ENCODE data around the gene PPP4R3B.

The PPP4R3B gene

DNA sequence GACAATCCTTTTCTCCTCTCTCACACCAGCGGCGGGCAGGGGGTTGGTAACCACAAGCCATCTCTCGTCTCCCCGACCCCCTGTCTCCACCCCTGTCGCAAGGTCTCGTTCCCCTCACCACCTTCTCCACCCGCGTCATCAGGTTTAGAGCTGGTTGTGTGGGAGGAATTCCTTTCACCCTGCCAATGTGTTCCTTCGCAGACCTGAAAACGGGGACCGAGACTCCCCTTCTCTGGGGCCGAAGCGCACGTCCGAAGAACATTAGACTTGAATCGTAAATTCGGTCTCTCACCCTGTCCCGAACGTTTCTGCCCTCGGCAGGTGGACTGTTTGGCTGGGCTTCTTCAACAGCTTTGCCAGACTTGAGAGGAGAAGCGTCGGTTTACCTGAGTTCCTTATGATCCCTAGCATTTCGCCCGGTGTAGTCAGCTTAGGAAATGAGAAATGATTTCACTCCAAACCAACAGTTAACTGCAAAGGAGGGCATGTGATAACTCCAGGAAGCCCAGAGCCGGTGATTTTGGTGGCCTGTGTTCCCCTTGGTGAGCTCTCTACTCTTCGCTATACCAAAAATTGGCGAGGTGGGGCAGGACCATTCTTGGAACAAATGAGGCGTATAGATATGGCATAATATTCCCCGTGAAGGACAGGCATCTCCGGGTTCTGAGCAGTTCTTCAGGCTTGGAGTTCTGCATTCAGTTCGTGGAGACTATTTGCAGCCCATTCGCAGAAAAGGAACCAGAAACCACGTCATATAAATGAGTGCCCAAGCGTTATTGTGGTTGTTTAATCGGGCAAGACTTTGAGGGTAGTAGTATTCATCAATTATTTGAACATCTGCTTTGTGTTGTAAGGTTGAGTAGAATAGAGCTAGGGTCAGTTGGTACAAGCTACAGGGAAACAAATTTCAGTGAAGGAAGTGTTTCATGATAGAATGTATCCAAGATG is 97.2 kb downstream of the PPP4R3B start:
- Histone ChIP-seq H3K4me3 (replicated peaks; ENCODE audit: low read depth, low read length) (peak overlapping the region; percentile 82), H3K36me3 (ENCODE audit: control insufficient read depth, insufficient read depth, low read length) (peaks cover under 1% of the 10 kb centered on the region; the same call in 1 of the 2 replicates), H3K27me3 (replicated peaks; ENCODE audit: control insufficient read depth, insufficient read depth, low read length) (no peaks in the 10 kb centered on the region)
- DNase-seq (ENCODE audit: extremely low read depth, insufficient read length), result no peak
- TF ChIP-seq, protein P1, sequence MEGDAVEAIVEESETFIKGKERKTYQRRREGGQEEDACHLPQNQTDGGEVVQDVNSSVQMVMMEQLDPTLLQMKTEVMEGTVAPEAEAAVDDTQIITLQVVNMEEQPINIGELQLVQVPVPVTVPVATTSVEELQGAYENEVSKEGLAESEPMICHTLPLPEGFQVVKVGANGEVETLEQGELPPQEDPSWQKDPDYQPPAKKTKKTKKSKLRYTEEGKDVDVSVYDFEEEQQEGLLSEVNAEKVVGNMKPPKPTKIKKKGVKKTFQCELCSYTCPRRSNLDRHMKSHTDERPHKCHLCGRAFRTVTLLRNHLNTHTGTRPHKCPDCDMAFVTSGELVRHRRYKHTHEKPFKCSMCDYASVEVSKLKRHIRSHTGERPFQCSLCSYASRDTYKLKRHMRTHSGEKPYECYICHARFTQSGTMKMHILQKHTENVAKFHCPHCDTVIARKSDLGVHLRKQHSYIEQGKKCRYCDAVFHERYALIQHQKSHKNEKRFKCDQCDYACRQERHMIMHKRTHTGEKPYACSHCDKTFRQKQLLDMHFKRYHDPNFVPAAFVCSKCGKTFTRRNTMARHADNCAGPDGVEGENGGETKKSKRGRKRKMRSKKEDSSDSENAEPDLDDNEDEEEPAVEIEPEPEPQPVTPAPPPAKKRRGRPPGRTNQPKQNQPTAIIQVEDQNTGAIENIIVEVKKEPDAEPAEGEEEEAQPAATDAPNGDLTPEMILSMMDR (IDR thresholded peaks at IDR 0.05; ENCODE audit: insufficient read depth, low read length, poor library complexity, severe bottlenecking), result no peak

GRCh38 chr2:55518841-55519165 is 98.6 kb downstream of the PPP4R3B start:
- no peaks in the 10 kb centered on the region for H3K27me3 ChIP-seq (replicated peaks; ENCODE audit: control insufficient read depth, insufficient read depth, low read length)
- H3K4me3 ChIP-seq (replicated peaks; ENCODE audit: low read depth, low read length), result peak overlapping the region; percentile 82
- H3K36me3 ChIP-seq (ENCODE audit: control insufficient read depth, insufficient read depth, low read length), result no peaks in the 10 kb centered on the region
- TF ChIP-seq, protein P1 (IDR thresholded peaks at IDR 0.05; ENCODE audit: insufficient read depth, low read length, poor library complexity, severe bottlenecking), result no peak
- DNase-seq (ENCODE audit: extremely low read depth, insufficient read length), result peak; percentile 24

DNA sequence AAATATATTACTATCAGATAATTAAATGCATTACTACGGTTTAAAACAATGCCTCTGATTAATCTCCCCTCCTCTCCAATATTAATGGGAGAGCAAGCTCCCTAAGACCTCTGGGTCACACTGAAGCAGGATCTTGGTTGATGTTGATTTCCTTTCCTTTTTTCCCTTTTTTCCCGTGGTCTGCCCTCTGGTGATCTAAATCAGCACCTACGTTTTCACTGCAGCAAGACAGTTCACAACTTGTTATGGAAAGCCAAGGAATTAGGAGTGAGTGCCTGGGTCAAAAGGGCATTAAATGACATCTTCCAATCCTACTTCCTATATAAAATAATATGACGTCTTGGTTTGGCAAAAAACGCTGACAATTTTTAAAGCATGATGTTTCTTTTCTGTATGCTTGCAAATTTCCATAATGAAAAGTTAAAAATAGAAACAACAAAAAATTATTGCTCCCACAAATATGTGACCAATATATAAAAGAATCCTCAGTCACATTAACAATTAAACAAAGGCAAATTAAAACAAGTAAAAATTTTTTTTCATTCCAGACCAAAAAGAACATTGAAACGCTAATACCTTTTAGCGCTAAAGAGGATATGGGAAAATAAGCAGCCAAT is 105.8 kb downstream of the PPP4R3B start:
- TF ChIP-seq, protein P1 (IDR thresholded peaks at IDR 0.05; ENCODE audit: insufficient read depth, low read length, poor library complexity, severe bottlenecking), result no peak
- DNase-seq (ENCODE audit: extremely low read depth, insufficient read length), result no peak
- Histone ChIP-seq H3K4me3 (replicated peaks; ENCODE audit: low read depth, low read length) (no peak overlapping the region), H3K27me3 (replicated peaks; ENCODE audit: control insufficient read depth, insufficient read depth, low read length) (no peaks in the 10 kb centered on the region), H3K36me3 (ENCODE audit: control insufficient read depth, insufficient read depth, low read length) (no peaks in the 10 kb centered on the region)

DNA sequence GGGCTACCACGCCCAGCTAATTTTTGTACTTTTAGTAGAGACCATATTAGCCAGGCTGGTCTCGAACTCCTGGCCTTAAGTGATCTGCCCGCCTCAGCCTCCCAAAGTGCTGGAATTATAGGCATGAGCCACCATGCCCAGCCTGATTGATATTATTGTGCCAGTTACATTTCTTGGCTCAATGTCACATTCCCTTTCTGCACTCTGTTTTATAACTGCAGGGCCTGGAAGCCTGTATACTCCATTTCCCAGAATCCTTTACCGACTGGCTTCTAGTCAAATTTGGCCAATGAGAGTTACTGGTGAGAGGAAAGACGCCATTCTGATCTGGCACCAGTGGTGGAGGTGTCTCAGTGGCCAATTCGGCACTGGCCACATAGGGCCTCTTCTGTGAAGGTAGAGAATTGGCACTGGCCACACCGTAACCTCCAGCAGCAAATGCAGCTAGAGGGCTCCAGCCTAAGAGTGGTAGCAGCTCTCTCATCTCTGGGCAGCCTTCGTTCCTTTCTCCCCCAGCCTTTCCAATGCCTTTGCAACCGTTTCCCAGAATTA is 114.8 kb downstream of the PPP4R3B start:
- H3K4me3 ChIP-seq (replicated peaks; ENCODE audit: low read depth, low read length), result no peak overlapping the region
- no peaks in the 10 kb centered on the region for H3K27me3 ChIP-seq (replicated peaks; ENCODE audit: control insufficient read depth, insufficient read depth, low read length)
- TF ChIP-seq, protein P1 (IDR thresholded peaks at IDR 0.05; ENCODE audit: insufficient read depth, low read length, poor library complexity, severe bottlenecking), result no peak
- H3K36me3 ChIP-seq (ENCODE audit: control insufficient read depth, insufficient read depth, low read length), result no peaks in the 10 kb centered on the region
- no peak for DNase-seq (ENCODE audit: extremely low read depth, insufficient read length)

DNA sequence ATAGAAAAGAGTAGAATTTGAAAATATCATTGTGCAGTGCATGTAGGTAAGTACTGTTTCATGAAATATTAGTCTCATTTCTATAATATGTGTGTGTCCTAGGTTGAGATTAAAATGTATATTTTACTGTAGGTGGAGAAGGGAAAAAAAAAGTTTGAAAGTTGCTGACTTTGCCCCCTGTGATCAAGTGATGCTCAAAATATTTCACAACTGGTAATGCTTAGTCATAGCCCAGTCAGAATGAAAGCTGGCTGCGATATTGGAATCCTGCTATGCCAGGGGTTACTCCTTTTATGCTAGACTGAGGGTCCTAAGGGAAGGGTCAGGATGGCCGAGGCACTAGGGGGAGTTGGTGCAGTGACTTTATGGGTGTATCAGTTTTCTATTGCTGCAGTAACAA is 117.4 kb downstream of the PPP4R3B start:
- no peak overlapping the region for H3K4me3 ChIP-seq (replicated peaks; ENCODE audit: low read depth, low read length)
- H3K36me3 ChIP-seq (ENCODE audit: control insufficient read depth, insufficient read depth, low read length), result no peaks in the 10 kb centered on the region
- TF ChIP-seq, protein P1 (IDR thresholded peaks at IDR 0.05; ENCODE audit: insufficient read depth, low read length, poor library complexity, severe bottlenecking), result no peak
- no peak for DNase-seq (ENCODE audit: extremely low read depth, insufficient read length)
- H3K27me3 ChIP-seq (replicated peaks; ENCODE audit: control insufficient read depth, insufficient read depth, low read length), result no peaks in the 10 kb centered on the region
